Activated T-cell treated with anti-CD3 and anti-CD28 coated beads for 48 hours (primary cell): ENCODE measurements around the gene EIF1AY.
"Not testable (repeated sequence)": the region's sequence is repeated elsewhere in the genome, so short reads cannot be mapped to it uniquely, and the experiment has no call there.

Source experiments
- DNase-seq: peaks from one replicate; pipeline ENCODE4 v3.0.0-alpha.2; 2020; ENCODE audit warnings: low read depth

EIF1AY gene

GRCh38 chrY:20575531-20576121, at the start of gene EIF1AY:
TSS of gene EIF1AY (plus strand) at chrY:20575776. CDS start at chrY:20575872, 96 bp downstream.
- DNase-seq: peak; percentile 75

GRCh38 chrY:20528435-20528834, 47.1 kb upstream of the EIF1AY start:
- DNase-seq: no peak

- DNase-seq: no peak
Observed at GRCh38 chrY:20538186-20538585, 37.4 kb upstream of the EIF1AY start.

DNA sequence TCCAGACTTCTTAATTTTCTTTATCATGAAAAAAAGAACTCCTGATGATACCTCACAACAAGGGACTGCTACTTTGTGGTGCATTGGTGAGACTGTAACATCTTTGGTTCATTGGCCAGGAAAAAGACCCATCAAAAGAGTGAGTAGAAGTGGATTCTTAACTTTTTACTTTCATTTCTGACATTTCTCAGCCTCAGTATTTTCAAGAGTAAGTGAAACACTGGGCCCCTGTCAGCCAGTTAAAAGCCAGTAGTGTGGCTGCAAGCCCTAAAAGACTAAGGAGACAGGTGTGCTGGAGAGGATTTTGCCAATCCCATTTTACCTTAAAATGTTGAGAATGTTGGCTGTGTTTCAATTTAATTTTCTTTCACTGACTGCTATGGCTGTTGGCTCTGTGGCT, 36.6 kb upstream of the EIF1AY start:
- DNase-seq: no peak

DNA sequence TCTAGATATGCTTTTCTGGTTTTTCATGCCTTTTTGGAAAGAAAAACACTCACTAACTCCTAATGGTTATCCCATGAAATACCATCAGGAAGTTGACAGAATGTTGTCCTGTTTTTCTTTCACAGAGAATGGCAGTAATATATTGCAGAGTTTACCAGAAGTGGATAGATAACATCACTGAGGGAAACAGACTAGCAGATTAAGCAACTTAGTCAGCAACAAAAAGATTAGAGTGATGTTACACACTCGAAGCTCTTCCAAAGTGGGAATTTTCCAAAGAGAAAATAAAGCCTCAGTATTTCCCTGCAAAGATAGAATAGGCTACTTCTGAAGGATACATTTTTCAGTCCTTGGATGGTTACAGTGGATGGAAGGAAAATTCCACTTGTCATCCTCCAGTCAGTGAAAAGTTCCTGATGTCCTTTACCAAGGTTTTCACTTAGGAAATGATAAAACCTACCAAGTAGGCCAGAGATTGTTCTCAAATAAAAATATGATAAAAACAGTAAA, 31.1 kb upstream of the EIF1AY start:
- DNase-seq: no peak

GRCh38 chrY:20546071-20546470, 29.5 kb upstream of the EIF1AY start:
- no peak for DNase-seq

DNA sequence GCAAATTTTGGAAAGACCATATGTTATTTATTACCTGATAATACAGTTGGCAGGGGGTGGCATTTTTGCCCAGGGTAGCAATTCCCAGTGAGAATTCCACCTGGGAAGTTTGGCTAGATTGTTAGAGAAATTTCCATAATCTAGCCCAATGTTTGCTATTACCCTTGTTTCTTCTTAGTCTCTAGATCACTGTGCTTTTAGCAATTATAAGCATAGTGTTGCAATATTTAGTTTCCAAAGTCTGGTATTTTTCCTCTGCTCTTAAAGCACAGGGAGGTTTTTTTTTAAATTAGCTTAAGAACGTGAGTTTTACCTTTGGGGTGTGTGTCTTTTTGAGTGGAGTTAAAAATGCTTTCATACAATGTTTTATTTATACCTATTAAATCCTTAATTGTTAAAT, 26.3 kb upstream of the EIF1AY start:
- no peak for DNase-seq

GRCh38 chrY:20551840-20552239, 23.7 kb upstream of the EIF1AY start:
- no peak for DNase-seq

- DNase-seq: not testable (repeated sequence)
Observed at GRCh38 chrY:20552764-20553323, 22.7 kb upstream of the EIF1AY start.

- no peak for DNase-seq
Observed at GRCh38 chrY:20555820-20556219, 19.8 kb upstream of the EIF1AY start.

- DNase-seq: no peak
Observed at GRCh38 chrY:20558677-20559076, 16.9 kb upstream of the EIF1AY start.

- no peak for DNase-seq
Observed at GRCh38 chrY:20559873-20560512, 15.6 kb upstream of the EIF1AY start.

DNA sequence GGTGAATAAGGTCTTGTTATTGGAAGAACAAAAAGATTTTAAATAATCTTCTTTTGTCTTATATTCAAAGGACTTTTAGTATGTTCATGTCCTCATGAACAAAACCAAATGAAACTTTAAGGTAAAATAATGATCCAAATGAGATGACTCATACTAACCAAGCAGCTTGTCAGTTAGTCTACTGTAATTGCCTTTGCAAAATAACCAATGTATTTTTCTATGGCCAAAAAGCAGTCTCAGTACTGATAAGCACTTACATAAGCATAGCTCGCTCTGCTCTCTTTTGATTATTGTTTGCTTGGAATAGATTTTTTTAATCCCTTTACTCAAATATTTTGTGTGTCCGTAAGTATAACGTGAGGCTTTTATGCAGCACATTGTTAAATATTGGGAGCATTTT, 4.3 kb upstream of the EIF1AY start:
- DNase-seq: no peak

- DNase-seq: no peak
Observed at GRCh38 chrY:20576506-20576905, 930 bp downstream of the EIF1AY start.

DNA sequence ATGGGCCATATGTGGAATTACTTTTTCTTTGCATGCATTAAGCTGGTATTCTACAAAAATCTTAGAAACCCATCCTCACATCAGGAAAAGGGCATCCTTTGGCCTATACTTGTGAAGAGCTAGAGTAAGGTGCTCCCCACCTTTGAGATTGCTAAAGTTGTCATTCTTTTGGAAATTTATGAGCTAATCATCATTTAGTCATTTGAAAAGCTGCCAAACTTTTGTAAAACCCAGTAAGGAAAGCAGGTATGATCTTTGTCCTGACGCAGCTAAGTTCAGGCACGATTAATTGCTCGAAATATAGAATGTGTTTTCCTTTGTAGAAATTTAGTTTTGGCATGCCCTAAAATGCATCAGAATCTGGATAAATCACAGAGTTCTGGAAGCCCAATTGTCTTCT, 2.6 kb downstream of the EIF1AY start:
- no peak for DNase-seq

DNA sequence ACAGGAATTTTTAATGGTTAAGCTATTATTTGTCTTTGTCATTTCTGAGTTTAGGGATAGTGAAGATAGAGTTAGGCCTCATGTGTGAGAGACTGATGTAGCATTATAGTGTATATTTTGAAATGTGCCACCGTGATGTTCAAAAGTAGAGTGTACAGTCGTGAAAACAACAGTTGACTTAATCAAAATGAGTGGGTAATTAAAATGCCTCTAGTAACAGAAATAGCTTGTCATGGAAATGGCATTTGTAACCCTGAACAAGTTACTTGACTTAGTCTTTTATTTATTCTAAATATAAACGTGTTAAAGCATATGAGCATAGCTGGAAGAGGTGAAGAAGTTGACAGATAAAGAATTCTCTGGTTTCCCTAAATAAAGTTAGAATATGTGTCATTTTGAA, 6.1 kb downstream of the EIF1AY start:
- DNase-seq: no peak

DNA sequence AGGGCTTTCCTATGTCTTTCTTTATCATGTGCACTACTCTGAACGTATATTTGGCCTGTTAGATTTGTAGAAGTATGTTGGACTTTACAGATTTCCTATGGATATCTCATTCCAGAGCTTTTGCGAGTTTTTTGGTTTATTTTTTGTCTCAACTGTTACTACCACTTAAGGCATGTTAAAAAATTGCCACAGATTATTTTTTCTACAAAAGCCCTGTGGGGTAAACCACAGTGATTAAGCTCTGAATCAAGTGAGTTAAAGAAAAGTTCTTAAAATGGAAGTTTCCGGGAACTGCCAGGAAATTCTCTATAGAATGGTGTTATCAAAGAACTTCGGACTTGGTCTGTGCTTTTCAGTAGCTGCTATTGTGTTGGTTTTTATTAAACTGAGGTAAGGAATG, 10.6 kb downstream of the EIF1AY start:
- DNase-seq: no peak
